Cerebellar cortex (tissue), 1 donor: ENCODE results near the gene MED12L.
A peak's percentile ranks its signal among the peaks of the same experiment; 100 is the strongest.

Experiments used
- DNase-seq: peaks from one replicate; pipeline ENCODE4 v3.0.0-alpha.2; 2015; ENCODE audit warnings: low spot score

MED12L gene

DNA sequence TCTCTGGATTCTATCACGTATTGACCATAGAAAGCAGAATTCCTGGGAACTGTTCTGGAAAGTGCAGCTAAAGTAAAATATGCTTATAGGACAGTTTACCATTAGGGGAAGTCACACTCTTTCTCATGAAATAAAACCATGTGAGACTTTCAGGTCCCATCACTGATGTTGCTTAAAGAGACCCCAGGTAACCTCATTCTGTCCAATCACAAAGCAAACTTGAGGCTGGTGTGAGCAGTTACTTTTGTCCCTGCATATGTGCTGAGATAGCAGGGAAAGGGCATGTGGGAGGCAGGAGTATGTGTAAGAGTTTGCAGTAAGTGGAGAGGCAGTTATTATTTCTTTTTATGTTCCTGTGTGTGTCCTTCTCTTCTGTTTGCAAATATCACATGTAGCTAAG, 215.1 kb downstream of the MED12L start:
- DNase-seq: no peak

DNA sequence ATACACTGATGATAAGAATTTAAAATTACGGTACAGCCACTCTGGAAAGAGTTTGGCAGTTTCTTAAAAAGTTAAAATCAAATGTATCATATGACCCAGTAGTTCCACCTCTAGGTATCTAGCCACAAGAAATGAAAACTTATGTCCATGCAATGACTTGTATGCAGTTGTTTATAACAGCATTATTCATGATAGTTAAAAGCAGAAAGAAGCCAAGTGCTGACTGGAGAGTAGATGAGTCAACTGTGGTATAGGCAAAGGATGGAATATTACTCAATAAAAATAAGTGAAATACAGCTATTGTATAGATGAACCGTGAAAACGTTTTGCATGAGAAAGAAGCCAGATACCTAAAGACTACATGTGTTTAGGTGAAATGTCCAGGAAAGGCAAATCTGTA, 216.3 kb downstream of the MED12L start:
- DNase-seq: no peak

DNA sequence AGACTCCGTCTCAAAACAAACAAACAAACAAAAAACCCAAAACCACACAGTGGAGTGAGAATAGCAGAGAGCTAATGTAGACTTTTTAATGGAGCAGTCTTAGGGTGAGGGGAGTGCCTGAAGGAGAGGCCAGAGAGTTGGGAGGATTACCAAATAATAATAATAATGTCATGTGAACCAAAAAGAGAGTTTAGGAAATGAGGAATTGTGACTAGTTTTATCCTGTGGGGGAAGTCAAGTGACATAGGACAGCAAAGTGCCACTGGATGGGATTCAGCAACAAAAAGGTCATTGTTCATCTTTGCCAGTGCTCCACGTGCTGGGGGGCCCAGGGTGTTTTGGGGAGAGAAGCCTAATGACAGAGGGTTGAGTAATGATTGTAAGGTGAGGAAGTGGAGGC, 218.3 kb downstream of the MED12L start:
- no peak for DNase-seq

DNA sequence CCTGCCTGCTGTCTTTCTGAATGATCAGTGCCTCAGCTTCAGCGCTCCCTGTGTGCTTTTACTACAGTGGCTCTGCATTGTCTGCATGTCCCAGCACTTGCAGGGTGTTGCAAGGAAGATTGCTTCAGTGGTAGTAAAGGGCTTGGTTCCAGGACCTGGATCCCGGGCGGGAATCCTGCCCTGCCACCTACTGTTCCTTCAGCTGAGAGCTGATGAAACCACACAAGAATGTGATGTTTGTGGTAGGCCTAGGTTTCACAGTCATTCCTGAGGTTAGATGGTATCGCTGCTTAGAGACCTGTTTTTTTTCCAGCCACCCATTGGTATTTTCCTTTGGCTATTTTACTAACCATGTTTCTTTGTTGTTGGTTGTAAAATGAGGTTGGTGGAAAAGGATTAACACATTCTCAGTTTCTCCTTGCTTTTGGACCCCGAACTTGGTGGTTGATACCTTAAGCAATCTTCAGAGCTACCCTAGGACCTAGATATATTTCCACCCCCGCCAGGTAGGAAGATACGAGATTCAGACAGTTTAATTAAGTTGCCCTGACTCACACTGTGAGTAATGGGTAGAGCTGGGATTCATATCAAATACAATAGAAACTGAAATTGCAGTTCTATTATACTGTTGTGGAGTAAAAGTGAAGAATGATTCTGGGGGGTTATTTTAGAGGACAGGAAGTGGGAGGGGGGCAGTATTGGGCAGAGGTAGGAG, 219.8 kb downstream of the MED12L start:
- peak; percentile 31 for DNase-seq

DNA sequence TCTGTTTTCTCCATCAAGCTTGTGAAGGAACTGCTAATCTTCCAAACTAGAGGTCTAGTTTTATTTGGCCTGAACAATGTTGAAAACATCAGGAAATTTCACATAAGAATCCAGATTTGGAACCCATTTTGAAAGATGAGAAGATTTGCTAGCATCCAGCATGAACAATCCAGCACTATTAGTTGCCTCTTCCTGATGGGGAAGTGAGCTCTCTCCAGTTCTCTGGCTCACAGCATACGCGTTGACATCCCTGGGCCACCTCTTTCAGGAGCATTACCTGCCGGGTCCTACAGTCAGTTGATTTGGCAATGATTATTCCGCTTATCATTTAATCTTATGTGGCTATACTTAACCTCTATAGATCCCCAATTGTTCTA, 220.3 kb downstream of the MED12L start:
- no peak for DNase-seq

DNA sequence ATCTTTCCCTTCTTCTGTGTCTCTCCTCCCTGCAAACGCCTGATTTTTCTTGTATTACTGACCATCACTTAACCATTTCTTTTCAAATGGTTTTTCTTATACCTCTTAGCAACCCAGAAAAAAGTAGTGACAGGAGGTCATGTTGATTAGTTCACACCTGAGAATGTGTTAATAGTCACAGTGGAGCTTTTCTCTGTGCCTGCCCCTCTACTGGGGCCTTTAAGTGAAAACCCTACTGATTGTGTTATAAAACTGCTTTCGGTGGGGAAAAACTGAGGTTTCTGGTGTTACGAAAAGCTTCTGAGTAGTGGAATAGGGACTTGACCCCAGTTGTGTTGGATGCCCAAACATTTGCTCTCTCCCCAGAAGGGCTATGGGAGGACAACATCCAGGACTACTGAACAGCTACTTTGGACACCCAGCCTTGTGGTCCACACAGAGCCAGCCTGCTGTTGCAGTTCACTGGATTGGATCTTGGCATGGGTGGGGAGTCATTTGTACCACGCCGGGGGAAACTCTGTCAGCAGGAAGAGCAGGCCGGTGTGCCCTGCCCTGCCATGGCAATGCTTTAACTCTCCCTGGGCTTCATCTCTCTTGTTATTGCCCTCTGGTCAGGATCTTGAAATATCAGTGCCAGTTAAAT, 220.8 kb downstream of the MED12L start:
- DNase-seq: no peak

DNA sequence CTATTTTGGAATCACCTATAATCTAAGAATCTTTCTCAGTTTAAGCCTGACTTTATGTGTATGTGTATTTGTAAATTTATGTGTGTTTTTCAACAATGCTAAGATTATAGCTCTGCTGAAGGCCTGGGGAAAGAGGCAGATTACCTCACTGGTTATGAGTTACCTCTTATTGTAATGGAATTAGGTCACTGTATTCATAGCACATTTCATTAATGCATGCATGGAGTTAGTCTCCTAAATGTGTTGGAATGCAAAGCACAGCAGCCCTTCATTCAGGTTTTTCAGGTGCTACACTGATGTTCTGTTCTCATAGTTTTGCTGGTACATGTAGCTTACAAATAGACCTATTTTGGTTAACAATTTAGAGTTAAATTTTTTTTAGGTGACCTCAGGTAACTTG, 221.7 kb downstream of the MED12L start:
- DNase-seq: no peak

DNA sequence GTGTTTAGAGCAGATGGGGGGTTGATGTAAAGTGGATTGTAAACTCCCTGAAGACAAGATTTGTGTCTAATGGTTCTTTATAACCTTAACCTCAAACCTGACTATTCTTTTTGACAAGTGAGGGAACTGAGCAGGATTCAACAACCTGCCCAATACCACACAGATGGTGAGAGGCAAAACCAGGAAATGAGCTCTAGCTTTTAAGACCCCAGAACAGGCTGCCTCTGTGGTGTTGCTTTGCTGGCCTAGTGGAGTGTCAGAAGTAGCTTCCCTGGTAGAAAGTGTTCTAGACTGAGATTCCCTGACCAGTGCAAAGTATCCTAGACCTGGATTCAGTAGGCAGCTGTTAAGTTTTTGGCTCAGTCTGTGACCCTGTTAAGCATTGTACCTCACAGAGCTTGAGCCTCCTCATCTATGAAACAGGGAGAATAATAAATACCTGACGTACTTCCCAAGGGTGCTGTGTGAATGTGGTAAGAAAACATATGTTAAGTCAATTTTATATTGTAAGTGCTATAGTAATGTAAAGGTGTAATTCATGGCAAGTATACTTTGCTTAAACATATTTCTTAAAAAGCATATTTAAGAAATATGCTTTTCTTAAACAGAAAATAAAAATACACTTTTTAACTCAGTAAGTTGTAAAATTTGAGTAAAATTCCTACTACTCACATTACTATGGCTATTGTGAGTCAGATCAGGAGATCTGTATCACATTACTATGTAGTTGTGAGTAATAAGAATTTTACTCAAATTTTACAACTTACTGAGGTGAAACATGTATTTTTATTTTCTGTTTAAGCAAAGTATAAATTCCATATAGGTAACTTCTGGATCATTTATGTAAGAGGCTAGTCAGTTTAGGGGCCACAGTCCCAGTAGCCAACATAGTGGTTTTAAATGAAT, 222.4 kb downstream of the MED12L start:
- DNase-seq: no peak

DNA sequence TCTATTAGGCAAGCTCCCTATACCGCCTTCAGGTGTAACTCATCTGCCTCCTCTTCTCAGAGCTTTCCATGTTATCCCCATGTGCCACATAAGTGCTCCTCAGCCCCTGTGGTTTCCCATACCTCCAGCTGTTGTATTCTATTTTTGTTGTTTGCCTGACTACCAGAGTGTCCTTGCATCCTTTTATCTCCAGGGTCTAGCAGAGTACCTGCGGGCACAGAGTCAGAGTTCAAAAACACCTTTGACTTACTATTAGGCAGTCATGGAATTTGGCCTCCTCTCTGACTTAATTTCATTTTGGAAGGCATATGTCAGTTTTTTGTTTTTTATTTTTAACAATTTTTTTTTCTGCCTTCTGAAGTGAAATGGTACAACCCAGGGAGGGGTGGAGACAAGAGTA, 224.1 kb downstream of the MED12L start:
- DNase-seq: no peak

DNA sequence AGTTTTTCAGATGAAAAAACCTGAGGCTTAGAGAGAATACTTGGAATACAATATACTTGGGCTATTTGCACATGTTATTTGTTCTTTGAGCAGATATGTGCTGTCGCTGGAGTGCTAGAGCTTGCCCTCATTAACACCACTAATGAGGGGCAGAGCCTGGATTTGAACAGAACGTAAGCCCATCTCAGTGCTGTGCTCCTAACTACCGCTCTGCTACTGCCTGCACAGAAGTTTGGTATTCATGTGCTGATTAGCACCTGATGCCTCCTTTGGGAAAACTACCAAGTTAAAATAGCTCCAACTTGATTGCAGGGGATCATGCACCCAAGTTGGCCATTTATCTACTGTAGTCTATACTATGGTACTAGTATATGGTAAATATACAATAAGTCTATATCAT, 227.5 kb downstream of the MED12L start:
- DNase-seq: no peak

DNA sequence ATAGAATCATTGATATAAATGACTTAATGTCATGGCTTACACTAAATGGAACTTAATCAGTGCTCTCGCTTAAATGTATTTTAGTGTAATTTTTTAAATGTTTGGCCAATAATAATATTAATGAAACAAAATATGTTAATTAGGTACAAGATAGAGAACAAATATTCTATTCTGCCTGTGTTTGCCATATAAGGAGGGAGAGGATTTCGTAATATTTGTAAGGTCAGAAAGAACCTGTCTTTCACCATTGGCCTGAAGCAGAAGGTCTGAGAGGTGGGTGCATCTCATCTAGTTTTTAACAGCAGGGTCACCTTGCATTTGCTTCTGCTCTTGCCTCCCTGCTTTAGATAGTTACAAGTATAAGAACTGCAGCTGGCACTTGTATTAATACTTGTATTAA, 228.7 kb downstream of the MED12L start:
- DNase-seq: no peak

DNA sequence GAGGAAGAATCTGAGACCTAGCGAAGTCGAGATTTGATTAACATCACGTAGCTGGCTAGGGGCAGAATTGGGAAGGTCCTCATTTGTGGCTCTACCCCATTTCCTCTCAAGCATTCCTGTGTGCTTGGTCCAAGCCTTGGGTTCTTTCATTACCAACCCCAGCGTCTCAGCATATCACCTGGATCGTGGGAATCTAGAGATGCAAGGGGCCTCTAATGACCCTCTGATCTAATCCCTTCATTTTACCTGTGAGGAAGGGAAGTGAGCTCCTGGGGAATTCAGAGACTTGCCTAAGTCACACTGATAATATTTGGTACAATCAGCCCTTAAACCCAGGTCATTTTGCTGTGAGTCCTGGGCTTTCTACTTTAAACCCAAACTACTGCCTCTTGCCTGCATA, 229.1 kb downstream of the MED12L start:
- DNase-seq: no peak

DNA sequence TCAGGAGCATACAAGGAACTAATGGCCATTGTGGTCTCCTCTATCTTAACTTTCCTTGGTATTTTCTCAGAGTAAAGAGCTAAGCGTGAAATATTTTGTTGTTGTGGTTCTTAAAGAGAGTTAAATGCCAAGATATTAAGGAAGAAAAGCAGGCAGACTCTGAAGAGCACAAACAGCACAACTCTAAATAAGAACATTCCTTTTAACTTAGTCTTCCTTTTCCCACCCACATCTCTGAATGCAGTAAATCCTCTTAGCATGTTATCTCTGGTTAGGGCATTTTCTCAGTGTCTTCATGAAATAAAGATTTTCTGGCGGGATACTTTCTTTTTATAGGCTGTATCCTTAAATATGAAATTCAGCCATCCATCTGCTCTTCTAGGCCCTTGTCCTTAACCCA, 229.7 kb downstream of the MED12L start:
- no peak for DNase-seq

DNA sequence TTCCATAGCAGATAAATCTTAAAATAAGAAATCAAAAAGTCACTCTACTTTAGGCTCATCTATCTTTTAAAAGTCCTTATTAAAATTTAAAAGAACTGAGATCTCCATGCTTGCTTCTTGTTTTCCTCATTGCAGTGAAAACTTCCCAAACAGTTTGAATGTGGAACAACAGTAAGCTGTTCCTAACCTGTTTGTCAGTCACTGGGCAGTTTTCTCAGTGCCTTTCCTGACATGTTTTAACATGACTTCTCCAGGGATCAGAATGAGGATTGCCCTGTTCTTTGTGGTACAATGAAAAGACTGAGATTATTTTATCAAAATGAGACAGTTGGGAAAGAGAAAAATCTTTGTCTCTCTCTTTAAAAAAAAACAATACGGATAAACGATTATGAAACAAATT, 230.4 kb downstream of the MED12L start:
- no peak for DNase-seq

DNA sequence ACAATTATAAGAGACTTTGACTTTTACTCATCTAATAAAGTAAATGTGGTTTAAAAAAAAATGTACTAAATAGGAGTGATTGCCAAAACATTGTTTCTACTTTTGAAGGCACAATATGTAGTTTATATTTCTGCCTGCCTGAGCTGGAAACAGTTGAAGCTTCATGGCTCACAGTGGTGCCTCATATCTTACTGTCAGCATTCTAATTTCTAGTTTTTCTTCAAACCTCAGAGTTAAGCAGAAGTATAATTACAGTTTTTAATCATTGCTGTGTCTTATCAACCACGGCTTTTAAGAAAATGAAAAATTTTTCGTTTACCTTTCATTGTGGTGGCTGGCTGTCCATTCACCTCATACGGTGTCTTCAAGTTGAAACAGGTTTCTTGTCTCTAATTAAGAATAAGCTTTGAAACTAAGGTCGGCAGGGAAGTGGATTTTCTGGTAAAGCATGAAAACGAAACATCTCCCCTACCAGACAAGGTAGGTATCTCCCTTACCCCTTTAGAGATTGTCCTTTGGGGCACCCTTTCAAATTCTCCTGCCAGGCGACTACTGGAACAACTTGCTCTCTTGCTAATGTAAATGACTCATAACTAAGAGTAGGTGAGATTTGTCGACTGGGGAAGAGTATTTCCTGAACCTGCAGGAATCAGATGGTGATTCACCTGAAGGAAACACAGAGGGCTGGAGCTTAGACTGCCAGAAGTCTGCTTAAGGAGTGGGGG, 231.0 kb downstream of the MED12L start, which contains the start of gene GPR87:
TSS of gene GPR87 (minus strand) at position 554 of the 725 bp plus-strand sequence. CDS start 16,720 bp downstream, outside the sequence.
- DNase-seq: no peak

DNA sequence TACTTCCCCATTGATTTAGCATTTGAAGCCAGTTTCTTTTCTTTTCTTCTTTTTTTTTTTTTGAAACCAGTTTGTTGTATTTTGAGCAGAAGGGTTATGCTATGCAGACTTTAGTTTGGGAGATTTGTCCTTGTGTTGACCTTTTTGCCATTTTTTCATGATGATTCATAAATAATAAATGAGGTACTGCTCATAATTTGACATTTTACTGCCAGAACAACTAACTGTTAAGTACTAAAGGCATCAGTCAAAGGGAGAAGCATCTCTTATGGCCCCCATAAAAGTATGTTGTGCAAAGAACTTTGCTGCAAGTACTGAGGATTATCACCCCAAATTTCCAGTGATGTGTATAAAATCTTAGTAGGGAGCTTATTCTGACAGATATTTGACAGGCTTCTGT, 232.8 kb downstream of the MED12L start:
- no peak for DNase-seq

DNA sequence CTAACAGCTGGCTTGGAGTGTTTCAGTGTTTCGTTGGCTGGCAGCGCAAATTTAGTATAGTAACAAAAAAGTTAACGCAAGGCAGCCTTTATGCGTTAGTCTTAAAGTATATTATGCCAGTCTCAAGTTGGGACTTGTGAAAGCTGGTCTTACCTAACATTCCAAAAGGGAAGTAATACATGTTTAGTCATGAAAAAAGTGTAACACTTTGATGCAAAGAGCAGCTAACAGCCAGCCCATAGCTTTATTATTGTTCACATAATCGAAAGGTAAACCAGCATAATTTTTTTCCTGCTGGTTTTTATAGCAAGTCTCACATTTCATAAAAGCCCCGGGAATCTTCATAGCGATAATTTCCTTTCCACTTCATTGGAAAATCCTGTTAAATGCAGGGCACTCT, 233.5 kb downstream of the MED12L start:
- DNase-seq: no peak

DNA sequence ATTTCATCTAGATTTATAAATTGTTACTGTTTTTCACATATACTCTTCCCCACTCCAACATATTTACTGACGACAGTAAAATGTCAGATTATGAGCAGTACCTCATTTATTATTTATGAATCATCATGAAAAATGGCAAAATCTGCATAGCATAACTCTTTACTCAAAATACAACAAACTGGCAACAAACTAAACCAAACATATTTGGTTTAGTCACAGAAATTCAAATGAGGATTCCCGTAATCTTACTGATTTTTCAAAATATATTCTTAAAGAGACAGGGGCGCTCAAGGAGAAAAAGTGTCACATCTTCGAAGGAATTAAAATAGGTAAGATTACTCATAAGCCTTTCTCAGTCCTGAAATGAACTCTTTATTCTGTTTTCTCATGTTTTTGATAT, 234.2 kb downstream of the MED12L start:
- DNase-seq: no peak

DNA sequence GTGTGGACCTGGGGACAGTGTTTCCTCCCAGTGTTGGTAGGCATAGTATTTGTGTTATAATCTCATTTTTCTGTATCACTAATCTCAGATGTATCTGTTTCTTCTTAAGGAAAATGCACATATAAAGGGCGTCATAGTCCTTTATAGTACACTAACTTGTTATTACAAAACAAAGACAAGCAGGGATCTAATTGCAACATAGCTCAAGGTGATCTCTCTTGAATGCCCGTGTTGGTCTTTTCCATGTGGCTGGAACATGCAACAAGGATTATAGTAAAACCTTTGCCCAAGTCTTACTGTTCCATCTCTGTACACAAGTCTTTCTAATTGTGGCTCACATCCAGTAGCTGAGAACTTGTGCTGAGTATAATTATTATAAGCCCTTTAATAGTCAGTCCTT, 234.7 kb downstream of the MED12L start:
- no peak for DNase-seq

DNA sequence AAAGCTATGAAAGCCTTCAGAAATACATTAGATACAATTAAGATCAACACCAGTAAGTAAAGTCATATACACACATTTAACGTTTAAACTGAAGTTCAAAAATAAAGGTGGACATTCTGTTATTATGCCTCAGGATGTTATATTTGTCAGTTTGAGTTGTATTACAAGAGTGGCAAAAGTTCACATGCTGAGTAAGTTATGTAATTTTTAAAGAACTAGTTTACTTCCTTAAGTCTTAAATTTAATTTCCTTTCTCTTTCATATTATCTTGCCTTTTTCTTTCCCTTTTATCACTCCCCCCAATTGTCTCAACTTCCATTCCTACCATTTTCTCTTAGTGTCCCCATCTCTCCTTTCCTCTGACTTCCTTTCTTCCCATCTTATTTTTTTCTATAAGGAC, 236.1 kb downstream of the MED12L start:
- no peak for DNase-seq

DNA sequence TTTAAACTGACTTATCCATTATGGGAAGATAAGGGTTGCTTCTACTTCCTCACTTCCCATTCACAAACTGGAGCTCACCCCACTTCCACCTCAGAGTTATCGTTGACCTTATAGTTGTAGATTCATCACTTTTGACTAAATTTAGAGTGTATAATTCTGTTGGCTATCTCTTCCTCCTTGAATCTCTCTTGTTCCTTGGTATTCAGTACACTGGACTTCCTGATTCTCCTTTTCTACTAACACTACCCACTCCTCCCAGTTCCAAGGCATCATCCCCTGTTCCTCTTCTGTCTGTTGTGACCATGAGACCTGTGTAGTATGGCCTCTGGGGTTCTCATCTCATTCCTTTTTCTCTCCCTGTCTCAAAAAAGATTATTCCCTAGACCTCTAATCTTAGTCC, 237.0 kb downstream of the MED12L start:
- no peak for DNase-seq

DNA sequence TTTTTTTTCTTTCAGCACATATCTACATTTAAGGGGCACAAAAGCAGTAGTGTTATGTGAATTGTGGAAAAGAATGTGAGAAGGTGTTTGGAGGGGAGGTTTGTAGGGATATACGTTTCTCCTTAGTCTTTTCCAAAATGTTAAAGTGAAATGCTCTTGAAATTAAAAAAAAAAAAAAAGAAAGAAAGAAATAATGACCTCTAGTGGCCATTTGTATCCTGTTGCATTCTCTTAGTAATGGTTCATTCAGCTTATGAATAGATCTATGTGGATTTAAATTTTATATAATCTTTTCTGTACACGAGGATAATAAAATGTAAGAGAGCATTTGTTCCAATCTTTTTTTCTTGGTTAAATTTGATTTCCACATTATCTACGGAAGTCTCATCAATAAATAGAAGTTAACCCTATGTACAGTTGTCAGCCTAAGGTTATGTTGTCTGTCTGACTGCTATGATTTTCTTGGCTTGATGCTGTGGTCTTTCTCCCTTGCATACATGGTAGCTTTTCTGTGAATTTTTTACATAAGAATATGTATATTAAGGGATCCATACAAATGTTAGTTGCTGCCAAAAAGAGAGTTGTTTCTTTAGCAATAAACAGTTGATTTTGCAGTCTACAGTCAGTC, 242.2 kb downstream of the MED12L start:
- peak; percentile 13 for DNase-seq
